Measurements from ENCODE around the gene INCA1. TPM values are rescaled to one million over a fixed set of nuclear protein-coding genes. Genes with fewer than 3 reads are reported as not detected.
A peak's percentile ranks its signal among the peaks of the same experiment; 100 is the strongest.

The INCA1 gene
- total RNA-seq, 2 experiments from 2014 or later, result 0.82 TPM; not detected in 1

GRCh38 chr17:4940555-4941318, 56.6 kb downstream of the INCA1 start:
- Histone ChIP-seq H3K79me2 (ENCODE audit: insufficient read depth, low read depth, low read length) (peaks cover 64% of the 10 kb centered on the region), H3K9me3 (ENCODE audit: low read length) (no peaks in the 10 kb centered on the region), H3K4me3 (ENCODE audit: low read depth, low read length, poor library complexity, severe bottlenecking) (peak overlapping the region; percentile 95), H2AFZ (ENCODE audit: low read length) (peak overlapping the region; percentile 42; the same call in 1 of the 2 replicates), H3K9me2 (ENCODE audit: insufficient read depth, low read length) (no peaks in the 10 kb centered on the region), H3K4me1 (ENCODE audit: insufficient read depth, low read length, poor library complexity, severe bottlenecking) (peaks cover 57% of the 10 kb centered on the region), H3K4me2 (ENCODE audit: low read length) (peak overlapping the region; percentile 97), H3K27ac (ENCODE audit: low read depth, low read length, poor library complexity, severe bottlenecking) (peak overlapping the region; percentile 90), H3K36me3 (ENCODE audit: insufficient read depth, low read length) (peaks cover 81% of the 10 kb centered on the region), H4K20me1 (ENCODE audit: insufficient read depth, low read length) (0 out of 2 replicates have a peak, but pooled peaks cover 8% of the 10 kb centered on the region)
- TSS peak; percentile 91 for BruUV-seq (replicated peaks)
- ChIA-PET POLR2A (interaction anchor here (0.6 to 2.4 kb wide), 6 partner anchors 11 to 1033 kb away, joined by 3 to 20 read pairs (median 4); partner anchors contain the start of genes ENO3 and SPAG7), CTCF (ENCODE audit: unreplicated experiment) (no interaction called here)
- TF ChIP-seq, protein P1, sequence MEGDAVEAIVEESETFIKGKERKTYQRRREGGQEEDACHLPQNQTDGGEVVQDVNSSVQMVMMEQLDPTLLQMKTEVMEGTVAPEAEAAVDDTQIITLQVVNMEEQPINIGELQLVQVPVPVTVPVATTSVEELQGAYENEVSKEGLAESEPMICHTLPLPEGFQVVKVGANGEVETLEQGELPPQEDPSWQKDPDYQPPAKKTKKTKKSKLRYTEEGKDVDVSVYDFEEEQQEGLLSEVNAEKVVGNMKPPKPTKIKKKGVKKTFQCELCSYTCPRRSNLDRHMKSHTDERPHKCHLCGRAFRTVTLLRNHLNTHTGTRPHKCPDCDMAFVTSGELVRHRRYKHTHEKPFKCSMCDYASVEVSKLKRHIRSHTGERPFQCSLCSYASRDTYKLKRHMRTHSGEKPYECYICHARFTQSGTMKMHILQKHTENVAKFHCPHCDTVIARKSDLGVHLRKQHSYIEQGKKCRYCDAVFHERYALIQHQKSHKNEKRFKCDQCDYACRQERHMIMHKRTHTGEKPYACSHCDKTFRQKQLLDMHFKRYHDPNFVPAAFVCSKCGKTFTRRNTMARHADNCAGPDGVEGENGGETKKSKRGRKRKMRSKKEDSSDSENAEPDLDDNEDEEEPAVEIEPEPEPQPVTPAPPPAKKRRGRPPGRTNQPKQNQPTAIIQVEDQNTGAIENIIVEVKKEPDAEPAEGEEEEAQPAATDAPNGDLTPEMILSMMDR (conservative IDR thresholded peaks at IDR 0.05; ENCODE audit: low read length), result no peak
- no peak for TF ChIP-seq EZH2phosphoT487 (IDR thresholded peaks at IDR 0.05; ENCODE audit: borderline replicate concordance, low read depth, low read length)
- DNase-seq (ENCODE audit: low spot score), result peak; percentile 64
- intact Hi-C loops (cut with micrococcal nuclease; ENCODE audit: unreplicated experiment), result loop anchor here (10.0 kb wide), 1 partner anchor 254 kb away; the partner anchor contains the start of gene ZNF594

- intact Hi-C loops (cut with micrococcal nuclease; ENCODE audit: unreplicated experiment), result loop anchor here (10.0 kb wide), 1 partner anchor 255 kb away; the partner anchor contains the start of gene ZNF594
- Histone ChIP-seq H3K36me3 (ENCODE audit: insufficient read depth, low read length) (peaks cover 77% of the 10 kb centered on the region), H3K4me1 (ENCODE audit: insufficient read depth, low read length, poor library complexity, severe bottlenecking) (peaks cover 49% of the 10 kb centered on the region)
These were observed 57.3 kb downstream of the INCA1 start, which contains the start of the genes RNF167 and SLC25A11 for GRCh38 chr17:4939796-4940554. TSS of gene RNF167 (plus strand) at chr17:4940268. CDS start at chr17:4940910, 642 bp downstream. TSS of gene SLC25A11 (minus strand) at chr17:4940046. CDS start at chr17:4939910, 136 bp downstream.

More at GRCh38 chr17:4939796-4940554, 57.3 kb downstream of the INCA1 start, which contains the start of the genes RNF167 and SLC25A11:
- H4K20me1 ChIP-seq (ENCODE audit: insufficient read depth, low read length), result 0 out of 2 replicates have a peak, but pooled peaks cover 1% of the 10 kb centered on the region
- no peaks in the 10 kb centered on the region for H3K9me2 ChIP-seq (ENCODE audit: insufficient read depth, low read length)
- peak within 1 kb of the TSS; percentile 90 for H3K27ac ChIP-seq (ENCODE audit: low read depth, low read length, poor library complexity, severe bottlenecking)
- peak within 1 kb of the TSS; percentile 95 for H3K4me3 ChIP-seq (ENCODE audit: low read depth, low read length, poor library complexity, severe bottlenecking)
- peak within 1 kb of the TSS; percentile 53 for H2AFZ ChIP-seq (ENCODE audit: low read length)
- H3K9me3 ChIP-seq (ENCODE audit: low read length), result no peaks in the 10 kb centered on the region
- DNase-seq (ENCODE audit: low spot score), result peak; percentile 100
- peaks cover 56% of the 10 kb centered on the region for H3K79me2 ChIP-seq (ENCODE audit: insufficient read depth, low read depth, low read length)
- ChIA-PET POLR2A (interaction anchor here (0.6 to 2.4 kb wide), 9 partner anchors 11 to 1033 kb away, joined by 3 to 20 read pairs (median 4); partner anchors contain the start of genes ENO3 and SPAG7), CTCF (ENCODE audit: unreplicated experiment) (no interaction called here)
- no peak for TF ChIP-seq EZH2phosphoT487 (IDR thresholded peaks at IDR 0.05; ENCODE audit: borderline replicate concordance, low read depth, low read length)
- TF ChIP-seq, protein P1 (conservative IDR thresholded peaks at IDR 0.05; ENCODE audit: low read length), result no peak
- no TSS peak for BruUV-seq (replicated peaks)
- H3K4me2 ChIP-seq (ENCODE audit: low read length), result peak within 1 kb of the TSS; percentile 97

Data from OCI-LY7 (cell line).